ENCODE results near the gene CPNE2.

Gene CPNE2

DNA sequence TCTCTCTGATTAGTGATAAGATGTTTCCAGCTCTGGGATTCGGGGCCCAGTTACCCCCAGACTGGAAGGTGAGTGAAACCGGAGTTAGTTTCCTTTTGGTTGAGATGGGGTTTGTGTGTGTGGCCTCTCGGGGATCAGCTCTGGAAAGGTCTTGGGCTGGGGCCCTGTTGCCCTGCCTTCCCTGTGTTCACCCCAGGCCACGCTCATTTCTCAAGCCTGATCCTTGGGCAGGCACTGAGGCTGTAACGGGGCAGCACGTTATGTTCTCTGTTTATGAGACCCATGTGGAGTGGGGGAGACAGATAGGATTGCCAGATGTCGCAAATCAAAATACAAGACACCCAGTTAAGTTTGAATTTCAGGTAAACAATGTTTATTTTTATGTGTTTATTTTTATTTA lies 35.5 kb downstream of the CPNE2 start:
- Histone ChIP-seq H3K9ac (ENCODE audit: low read depth, low read length) (no peak overlapping the region), H3K27me3 (ENCODE audit: insufficient read depth, low read length, poor library complexity) (no peaks in the 10 kb centered on the region), H3K4me2 (ENCODE audit: insufficient read depth, low read length) (no peak overlapping the region), H3K79me2 (ENCODE audit: insufficient read depth, low read length) (no peaks in the 10 kb centered on the region), H2AFZ (ENCODE audit: low read depth, low read length) (no peak overlapping the region), H4K20me1 (ENCODE audit: insufficient read depth, low read length) (no peaks in the 10 kb centered on the region), H3K9me3 (ENCODE audit: insufficient read depth, low read length, severe bottlenecking) (no peaks in the 10 kb centered on the region), H3K4me3 (ENCODE audit: low read depth in 1 of 2, low read length in 2 of 2) (no peak overlapping the region), H3K36me3 (ENCODE audit: insufficient read depth, low read length) (no peaks in the 10 kb centered on the region), H3K4me1 (ENCODE audit: insufficient read depth, low read length) (no peaks in the 10 kb centered on the region), H3K27ac (ENCODE audit: low read length) (no peak overlapping the region)
- TF ChIP-seq CTCF (IDR thresholded peaks at IDR 0.05; ENCODE audit: borderline replicate concordance, extremely low read depth, low read length, poor library complexity, severe bottlenecking), result no peak
- no peak for TF ChIP-seq EZH2 (IDR thresholded peaks at IDR 0.05; ENCODE audit: borderline replicate concordance, low read depth, low read length, severe bottlenecking)
- ATAC-seq (ENCODE audit: insufficient read depth, low read depth) (no peak), DNase-seq (no peak)

- Histone ChIP-seq H2AFZ (ENCODE audit: low read depth, low read length) (no peak overlapping the region), H3K4me2 (ENCODE audit: insufficient read depth, low read length) (no peak overlapping the region), H3K36me3 (ENCODE audit: insufficient read depth, low read length) (no peaks in the 10 kb centered on the region), H3K4me1 (ENCODE audit: insufficient read depth, low read length) (no peaks in the 10 kb centered on the region), H3K9me3 (ENCODE audit: insufficient read depth, low read length, severe bottlenecking) (no peaks in the 10 kb centered on the region), H3K27me3 (ENCODE audit: insufficient read depth, low read length, poor library complexity) (no peaks in the 10 kb centered on the region), H3K9ac (ENCODE audit: low read depth, low read length) (no peak overlapping the region), H3K4me3 (ENCODE audit: low read depth in 1 of 2, low read length in 2 of 2) (no peak overlapping the region), H3K79me2 (ENCODE audit: insufficient read depth, low read length) (no peaks in the 10 kb centered on the region), H3K27ac (ENCODE audit: low read length) (no peak overlapping the region), H4K20me1 (ENCODE audit: insufficient read depth, low read length) (no peaks in the 10 kb centered on the region)
- TF ChIP-seq CTCF (IDR thresholded peaks at IDR 0.05; ENCODE audit: borderline replicate concordance, extremely low read depth, low read length, poor library complexity, severe bottlenecking) (no peak), EZH2 (IDR thresholded peaks at IDR 0.05; ENCODE audit: borderline replicate concordance, low read depth, low read length, severe bottlenecking) (no peak)
- DNase-seq, result no peak
- ATAC-seq (ENCODE audit: insufficient read depth, low read depth), result no peak
Observed at GRCh38 chr16:57128771-57129389, 36.5 kb downstream of the CPNE2 start.

DNA sequence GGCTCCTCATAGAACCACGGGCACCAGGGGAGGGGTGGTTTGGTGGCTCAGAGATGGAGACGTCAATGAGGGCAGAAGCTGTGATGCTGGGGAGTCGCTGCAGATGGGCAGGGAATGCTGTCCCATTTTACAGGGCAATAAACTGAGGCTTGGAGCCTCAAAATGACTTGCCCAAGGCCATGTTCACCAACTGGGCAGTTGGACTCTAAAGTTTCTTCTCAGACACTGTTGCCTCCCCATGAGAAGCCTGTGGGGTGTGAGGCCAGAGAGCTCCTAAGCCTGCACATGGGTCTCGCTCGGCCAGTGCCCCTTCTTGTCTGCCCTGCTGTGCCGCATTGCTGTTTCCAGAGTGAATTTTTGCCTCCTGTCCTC lies 38.6 kb downstream of the CPNE2 start:
- Histone ChIP-seq H3K36me3 (ENCODE audit: insufficient read depth, low read length) (no peaks in the 10 kb centered on the region), H3K4me1 (ENCODE audit: insufficient read depth, low read length) (no peaks in the 10 kb centered on the region), H4K20me1 (ENCODE audit: insufficient read depth, low read length) (no peaks in the 10 kb centered on the region), H3K27me3 (ENCODE audit: insufficient read depth, low read length, poor library complexity) (no peaks in the 10 kb centered on the region), H3K27ac (ENCODE audit: low read length) (no peak overlapping the region), H2AFZ (ENCODE audit: low read depth, low read length) (no peak overlapping the region), H3K9me3 (ENCODE audit: insufficient read depth, low read length, severe bottlenecking) (no peaks in the 10 kb centered on the region), H3K79me2 (ENCODE audit: insufficient read depth, low read length) (no peaks in the 10 kb centered on the region), H3K4me2 (ENCODE audit: insufficient read depth, low read length) (no peak overlapping the region), H3K4me3 (ENCODE audit: low read depth in 1 of 2, low read length in 2 of 2) (no peak overlapping the region), H3K9ac (ENCODE audit: low read depth, low read length) (no peak overlapping the region)
- ATAC-seq (ENCODE audit: insufficient read depth, low read depth) (no peak), DNase-seq (no peak)
- TF ChIP-seq CTCF (IDR thresholded peaks at IDR 0.05; ENCODE audit: borderline replicate concordance, extremely low read depth, low read length, poor library complexity, severe bottlenecking) (no peak), EZH2 (IDR thresholded peaks at IDR 0.05; ENCODE audit: borderline replicate concordance, low read depth, low read length, severe bottlenecking) (no peak)

Data from DND-41 (cell line).